ENCODE results near the gene AK5. TPM values are rescaled to one million over a fixed set of nuclear protein-coding genes. Genes with fewer than 3 reads are reported as not detected.

Gene AK5
- total RNA-seq, 1 donor = 25.3 TPM

GRCh38 chr1:77382366-77382765 is 100.5 kb downstream of the AK5 start:
- Histone ChIP-seq H3K4me1 (ENCODE audit: insufficient read depth, low read length) (peaks cover 8% of the 10 kb centered on the region), H3K27me3 (ENCODE audit: insufficient read depth, low read length) (no peaks in the 10 kb centered on the region), H3K27ac (ENCODE audit: low read depth, low read length) (no peak overlapping the region), H3K36me3 (ENCODE audit: insufficient read depth, low read length) (no peaks in the 10 kb centered on the region), H3K9me3 (ENCODE audit: low read depth, low read length) (no peaks in the 10 kb centered on the region), H4K20me1 (ENCODE audit: insufficient read depth, low read length) (no peaks in the 10 kb centered on the region), H2AFZ (ENCODE audit: low read length) (no peak overlapping the region), H3K4me3 (ENCODE audit: insufficient read depth, low read length) (no peak overlapping the region), H3K4me2 (ENCODE audit: insufficient read depth, low read length) (no peak overlapping the region), H3K79me2 (ENCODE audit: insufficient read depth, low read length) (no peaks in the 10 kb centered on the region)
- DNase-seq (ENCODE audit: insufficient read length, low spot score, missing footprints) = no peak
- no peak for TF ChIP-seq CTCF (IDR thresholded peaks at IDR 0.05; ENCODE audit: extremely low read depth, low read depth, low read length)

- no peaks in the 10 kb centered on the region for H3K27me3 ChIP-seq (ENCODE audit: insufficient read depth, low read length)
- no peak overlapping the region for H3K4me3 ChIP-seq (ENCODE audit: insufficient read depth, low read length)
- no peaks in the 10 kb centered on the region for H3K9me3 ChIP-seq (ENCODE audit: low read depth, low read length)
- TF ChIP-seq CTCF (IDR thresholded peaks at IDR 0.05; ENCODE audit: extremely low read depth, low read depth, low read length) = no peak
- no peaks in the 10 kb centered on the region for H3K36me3 ChIP-seq (ENCODE audit: insufficient read depth, low read length)
- no peak for DNase-seq (ENCODE audit: insufficient read length, low spot score, missing footprints)
- peaks cover 11% of the 10 kb centered on the region for H3K4me1 ChIP-seq (ENCODE audit: insufficient read depth, low read length)
- no peak overlapping the region for H2AFZ ChIP-seq (ENCODE audit: low read length)
- H3K79me2 ChIP-seq (ENCODE audit: insufficient read depth, low read length) = no peaks in the 10 kb centered on the region
- H3K27ac ChIP-seq (ENCODE audit: low read depth, low read length) = no peak overlapping the region
- no peak overlapping the region for H3K4me2 ChIP-seq (ENCODE audit: insufficient read depth, low read length)
- H4K20me1 ChIP-seq (ENCODE audit: insufficient read depth, low read length) = no peaks in the 10 kb centered on the region
These were observed 101.4 kb downstream of the AK5 start for GRCh38 chr1:77383236-77383635.

- Histone ChIP-seq H3K79me2 (ENCODE audit: insufficient read depth, low read length) (no peaks in the 10 kb centered on the region), H3K4me2 (ENCODE audit: insufficient read depth, low read length) (no peak overlapping the region), H3K4me3 (ENCODE audit: insufficient read depth, low read length) (no peak overlapping the region), H2AFZ (ENCODE audit: low read length) (no peak overlapping the region), H3K36me3 (ENCODE audit: insufficient read depth, low read length) (no peaks in the 10 kb centered on the region), H4K20me1 (ENCODE audit: insufficient read depth, low read length) (no peaks in the 10 kb centered on the region), H3K27ac (ENCODE audit: low read depth, low read length) (no peak overlapping the region), H3K9me3 (ENCODE audit: low read depth, low read length) (no peaks in the 10 kb centered on the region), H3K27me3 (ENCODE audit: insufficient read depth, low read length) (no peaks in the 10 kb centered on the region), H3K4me1 (ENCODE audit: insufficient read depth, low read length) (peaks cover 5% of the 10 kb centered on the region)
- no peak for DNase-seq (ENCODE audit: insufficient read length, low spot score, missing footprints)
- TF ChIP-seq CTCF (IDR thresholded peaks at IDR 0.05; ENCODE audit: extremely low read depth, low read depth, low read length) = no peak
These were observed 103.7 kb downstream of the AK5 start for GRCh38 chr1:77385551-77385950.

GRCh38 chr1:77386276-77386675 is 104.5 kb downstream of the AK5 start:
- H2AFZ ChIP-seq (ENCODE audit: low read length) = no peak overlapping the region
- H3K9me3 ChIP-seq (ENCODE audit: low read depth, low read length) = no peaks in the 10 kb centered on the region
- peaks cover 5% of the 10 kb centered on the region for H3K4me1 ChIP-seq (ENCODE audit: insufficient read depth, low read length)
- H4K20me1 ChIP-seq (ENCODE audit: insufficient read depth, low read length) = no peaks in the 10 kb centered on the region
- no peak for DNase-seq (ENCODE audit: insufficient read length, low spot score, missing footprints)
- no peak for TF ChIP-seq CTCF (IDR thresholded peaks at IDR 0.05; ENCODE audit: extremely low read depth, low read depth, low read length)
- H3K4me3 ChIP-seq (ENCODE audit: insufficient read depth, low read length) = no peak overlapping the region
- H3K4me2 ChIP-seq (ENCODE audit: insufficient read depth, low read length) = no peak overlapping the region
- no peaks in the 10 kb centered on the region for H3K79me2 ChIP-seq (ENCODE audit: insufficient read depth, low read length)
- H3K36me3 ChIP-seq (ENCODE audit: insufficient read depth, low read length) = no peaks in the 10 kb centered on the region
- no peaks in the 10 kb centered on the region for H3K27me3 ChIP-seq (ENCODE audit: insufficient read depth, low read length)
- no peak overlapping the region for H3K27ac ChIP-seq (ENCODE audit: low read depth, low read length)

All from osteoblast (primary cell).